Endothelial cell of umbilical vein (primary cell): ENCODE data around the gene IL17REL.

Experiments
- CTCF ChIP-seq, 2 donors: IDR thresholded peaks; 1 replicate in 1 of 2; 2 replicates in 1 of 2; pipeline ENCODE4 v1.5.1; 2011; ENCODE audit warnings: low read length in 2 of 2, mild to moderate bottlenecking in 2 of 2, moderate library complexity in 2 of 2, control low read depth in 1 of 2, inconsistent platforms in 1 of 2, low read depth in 1 of 2; ENCODE audit not compliant: insufficient read depth in 1 of 2; ENCODE audit errors: extremely low read depth in 1 of 2
- MAX ChIP-seq: IDR thresholded peaks from 2 replicates; pipeline ENCODE4 v1.6.1; 2011; ENCODE audit not compliant: insufficient read depth, insufficient read length
- POLR2A ChIP-seq: IDR thresholded peaks from 2 replicates; pipeline ENCODE4 v1.6.1; 2012; ENCODE audit warnings: low read depth, mild to moderate bottlenecking, control low read depth, low read length

GRCh38 chr22:50011447-50012210 lies 936 bp downstream of the IL17REL start:
- TF ChIP-seq CTCF (IDR thresholded peaks at IDR 0.05; ENCODE audit: extremely low read depth in 1 of 2, insufficient read depth in 1 of 2, low read depth in 1 of 2, low read length in 2 of 2), result no peak
- no peak for TF ChIP-seq POLR2A
- TF ChIP-seq MAX, result no peak
